HG03571 (cell line): ENCODE data around the gene GARIN1A.

Experiments
- ATAC-seq: cut with Tn5 transposase; IDR thresholded peaks from one replicate; pipeline ENCODE4 v1.9.1; 2021; ENCODE audit not compliant: unreplicated experiment

GARIN1A gene

DNA sequence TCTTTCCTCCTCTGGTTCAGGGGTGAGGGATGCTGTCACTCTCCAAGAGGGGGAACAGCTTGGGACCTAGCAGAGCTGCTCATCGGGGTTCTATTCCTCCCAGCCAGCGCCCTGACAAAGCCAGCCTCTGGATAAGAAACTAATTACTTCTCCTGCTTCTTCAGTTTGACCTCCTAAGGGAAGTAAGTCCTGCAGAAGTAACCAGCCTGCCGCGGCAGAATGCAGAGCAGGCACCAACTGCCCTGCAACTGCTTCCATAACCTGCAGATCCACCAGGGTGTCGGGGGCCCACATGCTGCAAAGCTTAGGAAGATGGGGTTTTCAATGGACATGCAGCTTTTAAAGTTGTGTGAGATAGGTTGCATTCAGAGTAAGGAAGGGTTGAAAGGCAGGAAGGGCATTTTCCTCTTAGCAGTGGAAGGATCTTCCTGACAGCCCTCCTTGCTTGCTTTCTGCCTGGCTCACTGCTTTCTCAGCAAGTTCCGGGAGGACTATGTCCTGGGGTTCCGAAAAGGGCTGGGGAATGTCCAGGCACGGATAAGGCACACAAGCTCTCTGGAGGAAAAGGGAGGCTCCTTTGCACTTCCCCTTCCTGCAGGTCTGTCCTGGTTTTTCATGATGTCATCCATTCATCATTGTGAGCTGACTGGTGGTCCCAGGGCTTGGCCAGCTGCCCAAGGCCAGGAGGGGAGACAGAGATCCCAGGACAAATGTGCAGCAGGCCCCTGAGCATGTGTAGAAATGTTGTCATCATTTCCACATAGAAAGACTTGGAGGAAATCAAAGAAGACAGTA is 42.8 kb downstream of the GARIN1A start:
- no peak for ATAC-seq

DNA sequence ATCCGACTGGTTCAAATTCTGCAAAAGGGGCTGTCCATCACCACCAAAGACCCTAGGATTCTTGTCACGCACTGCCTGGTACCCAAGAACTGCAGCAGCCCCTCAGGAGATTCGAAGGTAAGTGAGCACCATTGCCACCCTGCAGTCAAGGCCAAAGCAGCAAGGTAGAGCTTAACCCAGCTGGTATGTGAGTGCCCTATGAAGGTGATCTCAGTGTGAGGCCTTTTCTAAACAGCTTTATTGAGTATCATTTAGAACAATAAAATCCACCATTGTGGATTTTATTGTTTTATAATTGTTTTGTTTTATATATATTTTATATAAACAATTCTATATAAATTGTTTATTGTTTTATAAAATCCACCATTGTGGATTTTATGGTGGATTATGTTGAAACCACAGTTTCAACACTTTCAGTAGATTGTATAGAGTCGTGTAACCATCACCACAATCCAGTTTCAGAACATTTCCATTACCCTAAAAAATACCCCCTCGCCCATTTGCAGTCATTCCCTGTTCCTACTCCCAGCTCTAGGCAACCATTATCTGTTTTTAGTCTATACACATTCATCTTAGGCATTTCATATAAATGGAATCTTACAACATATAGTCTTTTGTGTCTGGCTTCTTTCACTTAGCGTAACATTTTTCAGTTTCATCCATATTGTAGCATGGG is 47.0 kb downstream of the GARIN1A start:
- no peak for ATAC-seq

DNA sequence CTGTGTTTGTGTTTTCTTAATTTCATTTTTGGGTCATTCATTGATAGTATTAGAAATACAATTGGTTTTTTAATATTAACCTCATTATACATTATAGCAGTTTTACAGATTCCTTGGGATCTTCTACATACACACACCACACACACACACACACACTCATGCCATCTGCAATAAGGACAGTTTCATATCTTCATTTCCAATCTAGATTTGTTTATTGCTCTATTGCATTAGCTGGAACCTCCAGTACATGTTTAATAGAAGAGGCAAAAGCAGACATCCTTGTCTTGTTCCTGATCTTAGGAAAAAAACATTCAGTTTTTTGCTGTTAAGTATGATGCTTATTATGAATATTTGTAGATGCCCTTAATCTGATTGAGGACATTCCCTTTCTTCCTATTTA is 49.3 kb downstream of the GARIN1A start:
- ATAC-seq: no peak
